BE2C (cell line): ENCODE data around the gene TADA2B.

Experiments
- DNase-seq: peaks from one replicate; pipeline ENCODE4 v3.0.0-alpha.2; 2020
- H3K27me3 ChIP-seq: fragments of 250-450 bp; sonication (Bioruptor Pico); 2 replicates; pipeline ENCODE4 v1.5.1; 2020; ENCODE audit warnings: mild to moderate bottlenecking
- H3K36me3 ChIP-seq: fragments of 250-450 bp; sonication (Bioruptor Pico); 2 replicates; pipeline ENCODE4 v1.5.1; 2020; ENCODE audit warnings: mild to moderate bottlenecking
- H3K4me1 ChIP-seq: fragments of 250-450 bp; sonication (Bioruptor Pico); 2 replicates; pipeline ENCODE4 v1.5.1; 2020
- H3K4me3 ChIP-seq: 2 replicates; pipeline ENCODE4 v1.5.1; 2011; ENCODE audit warnings: low read depth, low read length
- H3K9me3 ChIP-seq: fragments of 250-450 bp; sonication (Bioruptor Pico); 2 replicates; pipeline ENCODE4 v1.5.1; 2020
- CTCF ChIP-seq: IDR thresholded peaks from 2 replicates; pipeline ENCODE4 v1.5.1; 2012; ENCODE audit warnings: mild to moderate bottlenecking, low read depth, low read length

TADA2B gene

GRCh38 chr4:7025040-7025602 is 18.1 kb upstream of the TADA2B start:
- TF ChIP-seq CTCF, result no peak
- Histone ChIP-seq H3K36me3 (peaks cover 49% of the 10 kb centered on the region), H3K4me1 (no peaks in the 10 kb centered on the region), H3K4me3 (no peak overlapping the region), H3K27me3 (no peaks in the 10 kb centered on the region), H3K9me3 (no peaks in the 10 kb centered on the region)
- DNase-seq, result no peak

GRCh38 chr4:7026107-7026506 is 17.1 kb upstream of the TADA2B start:
- Histone ChIP-seq H3K36me3 (peaks cover 51% of the 10 kb centered on the region), H3K9me3 (no peaks in the 10 kb centered on the region), H3K4me1 (no peaks in the 10 kb centered on the region), H3K4me3 (no peak overlapping the region), H3K27me3 (no peaks in the 10 kb centered on the region)
- no peak for TF ChIP-seq CTCF
- DNase-seq, result no peak

GRCh38 chr4:7027284-7027683 is 15.9 kb upstream of the TADA2B start:
- no peaks in the 10 kb centered on the region for H3K9me3 ChIP-seq
- H3K36me3 ChIP-seq, result peaks cover 46% of the 10 kb centered on the region
- no peak for DNase-seq
- H3K27me3 ChIP-seq, result no peaks in the 10 kb centered on the region
- H3K4me3 ChIP-seq, result no peak overlapping the region
- no peak for TF ChIP-seq CTCF
- H3K4me1 ChIP-seq, result no peaks in the 10 kb centered on the region

- no peak for TF ChIP-seq CTCF
- Histone ChIP-seq H3K9me3 (no peaks in the 10 kb centered on the region), H3K36me3 (peaks cover 48% of the 10 kb centered on the region), H3K27me3 (no peaks in the 10 kb centered on the region), H3K4me3 (no peak overlapping the region), H3K4me1 (no peaks in the 10 kb centered on the region)
- DNase-seq, result no peak
These were observed 15.3 kb upstream of the TADA2B start for GRCh38 chr4:7027913-7028312.

GRCh38 chr4:7029212-7029611 is 14.0 kb upstream of the TADA2B start:
- TF ChIP-seq CTCF, result no peak
- H3K4me3 ChIP-seq, result no peak overlapping the region
- H3K36me3 ChIP-seq, result peaks cover 42% of the 10 kb centered on the region
- no peaks in the 10 kb centered on the region for H3K27me3 ChIP-seq
- H3K4me1 ChIP-seq, result no peaks in the 10 kb centered on the region
- DNase-seq, result no peak
- no peaks in the 10 kb centered on the region for H3K9me3 ChIP-seq

GRCh38 chr4:7029921-7030320 is 13.3 kb upstream of the TADA2B start:
- Histone ChIP-seq H3K4me3 (no peak overlapping the region), H3K9me3 (no peaks in the 10 kb centered on the region), H3K27me3 (no peaks in the 10 kb centered on the region), H3K36me3 (peaks cover 41% of the 10 kb centered on the region), H3K4me1 (no peaks in the 10 kb centered on the region)
- no peak for DNase-seq
- TF ChIP-seq CTCF, result no peak
